Measurements from ENCODE around the gene CORIN.

DNA sequence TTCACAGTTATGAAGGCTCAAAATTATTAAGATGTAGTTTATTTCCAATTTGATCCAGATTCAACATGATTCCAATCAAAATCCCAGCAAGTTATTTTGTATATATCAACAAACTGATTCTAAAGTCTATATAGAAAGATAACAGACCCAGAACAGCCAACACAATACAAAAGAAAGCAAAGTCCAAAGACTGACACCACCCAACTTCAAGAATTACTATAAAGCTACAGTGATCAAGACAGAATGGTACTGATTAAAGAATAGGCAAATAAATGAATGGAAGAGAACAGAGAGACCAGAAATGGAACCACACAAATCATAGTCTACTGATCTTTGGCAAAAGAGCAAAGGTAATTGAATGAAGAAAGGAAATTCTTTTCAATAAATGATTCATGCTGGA, 41.6 kb upstream of the CORIN start:
- TF ChIP-seq, protein P1, sequence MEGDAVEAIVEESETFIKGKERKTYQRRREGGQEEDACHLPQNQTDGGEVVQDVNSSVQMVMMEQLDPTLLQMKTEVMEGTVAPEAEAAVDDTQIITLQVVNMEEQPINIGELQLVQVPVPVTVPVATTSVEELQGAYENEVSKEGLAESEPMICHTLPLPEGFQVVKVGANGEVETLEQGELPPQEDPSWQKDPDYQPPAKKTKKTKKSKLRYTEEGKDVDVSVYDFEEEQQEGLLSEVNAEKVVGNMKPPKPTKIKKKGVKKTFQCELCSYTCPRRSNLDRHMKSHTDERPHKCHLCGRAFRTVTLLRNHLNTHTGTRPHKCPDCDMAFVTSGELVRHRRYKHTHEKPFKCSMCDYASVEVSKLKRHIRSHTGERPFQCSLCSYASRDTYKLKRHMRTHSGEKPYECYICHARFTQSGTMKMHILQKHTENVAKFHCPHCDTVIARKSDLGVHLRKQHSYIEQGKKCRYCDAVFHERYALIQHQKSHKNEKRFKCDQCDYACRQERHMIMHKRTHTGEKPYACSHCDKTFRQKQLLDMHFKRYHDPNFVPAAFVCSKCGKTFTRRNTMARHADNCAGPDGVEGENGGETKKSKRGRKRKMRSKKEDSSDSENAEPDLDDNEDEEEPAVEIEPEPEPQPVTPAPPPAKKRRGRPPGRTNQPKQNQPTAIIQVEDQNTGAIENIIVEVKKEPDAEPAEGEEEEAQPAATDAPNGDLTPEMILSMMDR (IDR thresholded peaks at IDR 0.05; ENCODE audit: low read depth, low read length), result no peak
- TF ChIP-seq EZH2phosphoT487 (IDR thresholded peaks at IDR 0.05; ENCODE audit: low read depth), result no peak
